Endodermal cell (in vitro differentiated cells): Measurements from ENCODE around the gene COX10. TPM values are rescaled to one million over a fixed set of nuclear protein-coding genes. Genes with fewer than 3 reads are reported as not detected.

ENCODE experiments used
- DNase-seq: peaks from one replicate; pipeline ENCODE4 v3.0.0-alpha.2; 2017
- H3K27ac ChIP-seq: 2 replicates; pipeline ENCODE4 v1.5.1; 2013; ENCODE audit warnings: mild to moderate bottlenecking, low read depth, low read length, moderate library complexity
- H3K27me3 ChIP-seq: 2 replicates; pipeline ENCODE4 v1.6.1; 2013; ENCODE audit warnings: mild to moderate bottlenecking, low read length, moderate library complexity; ENCODE audit not compliant: insufficient read depth, control insufficient read depth, poor library complexity, severe bottlenecking
- H3K36me3 ChIP-seq: 2 replicates; pipeline ENCODE4 v1.7.0; 2013; ENCODE audit warnings: mild to moderate bottlenecking, low read length, moderate library complexity; ENCODE audit not compliant: control insufficient read depth, insufficient read depth
- H3K4me1 ChIP-seq: one replicate; pipeline ENCODE4 v1.7.0; 2013; ENCODE audit warnings: low read length; ENCODE audit not compliant: control insufficient read depth, insufficient read depth
- H3K4me3 ChIP-seq: 2 replicates; pipeline ENCODE4 v1.5.1; 2013; ENCODE audit warnings: mild to moderate bottlenecking, low read length, moderate library complexity
- H3K9ac ChIP-seq: 2 replicates; pipeline ENCODE4 v1.6.1; 2013; ENCODE audit warnings: mild to moderate bottlenecking, low read length, moderate library complexity; ENCODE audit not compliant: poor library complexity, severe bottlenecking; ENCODE audit errors: extremely low read depth
- H3K9me3 ChIP-seq: 2 replicates; pipeline ENCODE4 v1.6.1; 2013; ENCODE audit warnings: mild to moderate bottlenecking, low read length, moderate library complexity; ENCODE audit not compliant: control insufficient read depth
- H3K27ac Mint-ChIP-seq: 2 replicates; pipeline ENCODE4 v1.8.0; 2020; ENCODE audit warnings: mixed read lengths
- H3K27me3 Mint-ChIP-seq: 2 replicates; pipeline ENCODE4 v1.8.0; 2021; ENCODE audit warnings: mild to moderate bottlenecking, mixed read lengths; ENCODE audit not compliant: insufficient read depth
- H3K36me3 Mint-ChIP-seq: 2 replicates; pipeline ENCODE4 v1.8.0; 2020; ENCODE audit warnings: low read depth, mixed read lengths
- H3K4me1 Mint-ChIP-seq: 2 replicates; pipeline ENCODE4 v1.8.0; 2020; ENCODE audit warnings: mixed read lengths
- H3K4me3 Mint-ChIP-seq: 2 replicates; pipeline ENCODE4 v1.8.0; 2020; ENCODE audit warnings: mild to moderate bottlenecking, moderate library complexity, mixed read lengths
- H3K9me3 Mint-ChIP-seq: 2 replicates; pipeline ENCODE4 v1.8.0; 2020; ENCODE audit warnings: mild to moderate bottlenecking, mixed read lengths
- CTCF ChIP-seq: fragments of 200-600 bp; sonication (generic); conservative IDR thresholded peaks from 2 replicates; pipeline ENCODE4 v1.5.0; 2021; ENCODE audit warnings: antibody characterized with exemption, mild to moderate bottlenecking
- WGBS, 2 experiments: methylation state at CpG; one replicate each; pipeline versions ENCODE4 v1.1.5 to v1.1.7; 2013; ENCODE audit warnings: missing lambda C conversion rate in 2 of 2, mixed read lengths in 1 of 2; ENCODE audit not compliant: insufficient coverage in 1 of 2, insufficient read length in 1 of 2; 5-methylcytosine and 5-hydroxymethylcytosine counted together
- total RNA-seq, 2 donors: library from RNA; stranded (reverse); fragmentation: NEBNext Ultra II Directional in 1 of 2; extraction: Animal tissue kit (Norgen Biotek cat#: 25700) in 1 of 2; gene quantifications; 2 replicates in 1 of 2; 3 replicates in 1 of 2; pipeline ENCODE4 v1.2.1, GENCODE V29; 2021

The COX10 gene
- total RNA-seq, 2 donors from 2014 or later: 15.0 to 15.4 TPM

DNA sequence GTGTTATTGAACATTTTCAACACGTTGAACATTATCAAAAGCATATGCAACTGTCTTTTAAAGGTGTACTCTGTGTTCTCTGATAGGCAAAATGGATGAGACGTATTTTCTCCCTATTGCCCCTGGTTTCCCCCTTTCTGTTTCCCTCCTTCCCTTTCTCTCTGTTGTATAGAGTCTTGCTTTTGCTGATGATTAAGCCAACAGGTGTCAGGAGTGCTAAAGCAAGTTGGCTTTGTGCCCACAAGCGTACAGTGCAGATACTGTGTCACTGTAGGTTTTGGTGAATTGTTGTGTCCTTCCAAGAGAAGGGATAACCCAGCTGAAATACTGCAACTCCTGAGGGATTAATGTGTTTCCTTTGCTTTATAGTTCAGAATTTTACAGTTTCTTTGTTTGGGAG is 74.4 kb downstream of the COX10 start:
- H3K4me1 ChIP-seq: no peaks in the 10 kb centered on the region
- no peaks in the 10 kb centered on the region for H3K9me3 ChIP-seq
- Mint-ChIP-seq H3K4me1 (peaks cover 4% of the 10 kb centered on the region), H3K27me3 (no peaks in the 10 kb centered on the region), H3K27ac (peak overlapping the region; percentile 18), H3K36me3 (peaks cover 1% of the 10 kb centered on the region), H3K9me3 (no peaks in the 10 kb centered on the region), H3K4me3 (no peak overlapping the region)
- no peak for TF ChIP-seq CTCF
- no peak for DNase-seq
- no peaks in the 10 kb centered on the region for H3K27me3 ChIP-seq
- H3K9ac ChIP-seq: no peak overlapping the region
- H3K27ac ChIP-seq: no peak overlapping the region
- no peaks in the 10 kb centered on the region for H3K36me3 ChIP-seq
- H3K4me3 ChIP-seq: no peak overlapping the region
- WGBS, 2 experiments: 93 to 100% methylated on average over 2 to 3 of the region's 3 CpGs

DNA sequence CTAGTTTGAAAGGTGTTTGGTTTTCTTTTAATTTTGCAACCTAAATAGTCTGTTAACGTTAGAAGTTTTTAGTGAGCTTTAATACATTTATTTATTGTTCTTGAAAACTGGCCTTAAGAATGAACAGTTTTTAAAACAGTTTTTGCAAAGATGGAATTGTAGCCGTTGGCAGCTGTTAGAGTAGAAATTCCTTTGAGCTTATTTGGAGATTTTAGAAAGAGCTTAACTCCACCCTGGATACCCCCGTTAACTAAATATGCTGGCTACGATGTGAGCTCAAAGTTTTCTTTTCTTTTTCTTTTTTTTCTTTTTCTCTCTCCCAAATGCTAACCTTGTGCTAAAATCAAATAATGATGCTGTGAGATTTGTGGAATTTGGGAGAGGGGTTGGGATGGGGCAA is 75.2 kb downstream of the COX10 start:
- no peaks in the 10 kb centered on the region for H3K36me3 ChIP-seq
- H3K9me3 Mint-ChIP-seq: no peaks in the 10 kb centered on the region
- H3K36me3 Mint-ChIP-seq: peaks cover 1% of the 10 kb centered on the region
- DNase-seq: no peak
- peaks cover 2% of the 10 kb centered on the region for H3K4me1 Mint-ChIP-seq
- H3K4me3 ChIP-seq: no peak overlapping the region
- H3K27ac Mint-ChIP-seq: no peak overlapping the region
- no peak overlapping the region for H3K9ac ChIP-seq
- no peaks in the 10 kb centered on the region for H3K27me3 ChIP-seq
- H3K27me3 Mint-ChIP-seq: no peaks in the 10 kb centered on the region
- no peak for TF ChIP-seq CTCF
- WGBS, 2 experiments: 85 to 100% methylated on average over 1 to 4 of the region's 4 CpGs
- no peaks in the 10 kb centered on the region for H3K4me1 ChIP-seq
- H3K4me3 Mint-ChIP-seq: no peak overlapping the region
- H3K27ac ChIP-seq: no peak overlapping the region
- H3K9me3 ChIP-seq: no peaks in the 10 kb centered on the region

DNA sequence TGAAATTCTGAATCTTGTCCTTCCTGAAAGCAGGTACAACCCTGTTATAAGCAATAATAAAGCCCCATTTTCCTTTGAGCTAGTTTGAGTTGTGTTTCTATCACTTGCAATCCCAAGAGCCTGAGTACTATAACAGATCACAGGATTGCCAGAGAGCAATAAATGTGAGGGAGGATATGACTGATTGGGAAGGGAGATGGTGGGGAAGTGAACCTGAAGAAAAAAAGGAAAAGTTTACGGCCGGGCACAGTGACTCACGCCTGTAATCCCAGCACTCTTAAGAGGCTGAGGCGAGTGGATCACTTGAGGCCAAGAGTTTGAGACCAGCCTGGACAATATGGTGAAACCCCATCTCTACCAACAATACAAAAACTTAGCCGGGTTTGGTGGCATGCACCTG is 80.4 kb downstream of the COX10 start:
- Mint-ChIP-seq H3K27me3 (no peaks in the 10 kb centered on the region), H3K4me3 (no peak overlapping the region), H3K36me3 (peaks cover 1% of the 10 kb centered on the region), H3K27ac (no peak overlapping the region), H3K4me1 (no peaks in the 10 kb centered on the region), H3K9me3 (no peaks in the 10 kb centered on the region)
- Histone ChIP-seq H3K4me3 (no peak overlapping the region), H3K9ac (no peak overlapping the region), H3K36me3 (no peaks in the 10 kb centered on the region), H3K27me3 (no peaks in the 10 kb centered on the region), H3K9me3 (no peaks in the 10 kb centered on the region), H3K4me1 (no peaks in the 10 kb centered on the region), H3K27ac (no peak overlapping the region)
- TF ChIP-seq CTCF: no peak
- no peak for DNase-seq
- WGBS, 2 experiments: 84 to 97% methylated on average over 4 to 5 of the region's 5 CpGs
